ENCODE data around the gene KCNH6.

GRCh38 chr17:63578769-63579111 lies 55.6 kb downstream of the KCNH6 start:
- TF ChIP-seq CTCF (IDR thresholded peaks at IDR 0.05): no peak
- TF ChIP-seq MAX (IDR thresholded peaks at IDR 0.05; ENCODE audit: low read depth): no peak
- no peak for TF ChIP-seq POLR2AphosphoS5 (IDR thresholded peaks at IDR 0.05; ENCODE audit: low read depth, low read length)
- no peak for TF ChIP-seq GABPA (IDR thresholded peaks at IDR 0.05; ENCODE audit: low read depth)
- no peak for TF ChIP-seq RFX5 (IDR thresholded peaks at IDR 0.05; ENCODE audit: low read length)
- TF ChIP-seq RXRA (IDR thresholded peaks at IDR 0.05; ENCODE audit: borderline replicate concordance, low read depth): no peak
- TF ChIP-seq TAF1 (IDR thresholded peaks at IDR 0.05; ENCODE audit: borderline replicate concordance, low read depth, low read length): no peak
- no peak for TF ChIP-seq USF1 (IDR thresholded peaks at IDR 0.05; ENCODE audit: borderline replicate concordance, low read depth)
- no peak for TF ChIP-seq TCF12 (IDR thresholded peaks at IDR 0.05)
- TF ChIP-seq YY1 (IDR thresholded peaks at IDR 0.05; ENCODE audit: low read depth): no peak

Measured in SK-N-SH (cell line).